GM12891 (cell line): Measurements from ENCODE around the gene ST3GAL6.

ENCODE experiments used
- POLR2A ChIP-seq: IDR thresholded peaks from 2 replicates; pipeline ENCODE4 v1.6.1; 2011; ENCODE audit warnings: low read depth, low read length, control low read depth
- POLR2AphosphoS5 ChIP-seq: IDR thresholded peaks from 2 replicates; pipeline ENCODE4 v1.6.1; 2011; ENCODE audit warnings: low read depth, low read length, control low read depth
- TAF1 ChIP-seq: IDR thresholded peaks from 2 replicates; pipeline ENCODE4 v1.6.1; 2011; ENCODE audit warnings: low read depth, low read length, control low read depth

- no peak for TF ChIP-seq POLR2A
- no peak for TF ChIP-seq TAF1
- TF ChIP-seq POLR2AphosphoS5 = no peak
These were observed 3.5 kb upstream of the ST3GAL6 start for GRCh38 chr3:98759629-98760028.
